Lower leg skin (tissue), 3 donors: Measurements from ENCODE around the gene CES4A.

Experiments used
- POLR2A ChIP-seq, 2 donors: fragments of 450-650 bp; IDR thresholded peaks; one replicate each; pipeline ENCODE4 v1.6.1; 2016 to 2017; ENCODE audit warnings: antibody characterized with exemption in 2 of 2, mild to moderate bottlenecking in 1 of 2, moderate library complexity in 1 of 2
- TF ChIP-seq, protein P1 (sequence below), 3 donors: fragments of 450-650 bp; IDR thresholded peaks; one replicate each; pipeline ENCODE4 v1.5.1; 2016; ENCODE audit warnings: antibody characterized with exemption in 3 of 3, mild to moderate bottlenecking in 3 of 3, moderate library complexity in 2 of 3

DNA sequence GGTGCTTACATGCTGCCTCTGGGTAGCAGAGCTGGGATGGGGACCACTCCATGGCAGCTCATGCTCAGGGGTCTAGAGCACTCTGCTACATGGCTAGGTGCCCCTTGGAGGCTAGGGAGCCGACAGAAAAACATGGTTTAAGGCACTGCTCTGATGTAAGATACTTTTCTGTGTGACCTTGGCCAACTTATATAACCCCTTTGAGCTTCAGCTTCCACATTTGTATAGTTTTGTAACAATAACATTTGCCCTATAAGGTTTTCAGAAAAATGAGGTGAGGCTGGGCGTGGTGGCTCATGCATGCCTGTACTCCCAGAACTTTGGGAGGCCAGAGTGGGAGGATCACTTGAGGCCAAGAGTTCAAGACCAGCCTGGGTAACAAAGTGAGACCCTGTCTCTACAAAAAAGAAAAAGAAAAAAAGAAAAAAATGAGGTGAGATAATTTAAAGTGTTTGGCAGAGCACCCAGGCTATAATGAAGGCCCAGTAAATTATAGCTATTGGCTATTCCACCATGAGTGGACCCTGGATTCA lies 3.2 kb downstream of the CES4A start:
- TF ChIP-seq, protein P1, sequence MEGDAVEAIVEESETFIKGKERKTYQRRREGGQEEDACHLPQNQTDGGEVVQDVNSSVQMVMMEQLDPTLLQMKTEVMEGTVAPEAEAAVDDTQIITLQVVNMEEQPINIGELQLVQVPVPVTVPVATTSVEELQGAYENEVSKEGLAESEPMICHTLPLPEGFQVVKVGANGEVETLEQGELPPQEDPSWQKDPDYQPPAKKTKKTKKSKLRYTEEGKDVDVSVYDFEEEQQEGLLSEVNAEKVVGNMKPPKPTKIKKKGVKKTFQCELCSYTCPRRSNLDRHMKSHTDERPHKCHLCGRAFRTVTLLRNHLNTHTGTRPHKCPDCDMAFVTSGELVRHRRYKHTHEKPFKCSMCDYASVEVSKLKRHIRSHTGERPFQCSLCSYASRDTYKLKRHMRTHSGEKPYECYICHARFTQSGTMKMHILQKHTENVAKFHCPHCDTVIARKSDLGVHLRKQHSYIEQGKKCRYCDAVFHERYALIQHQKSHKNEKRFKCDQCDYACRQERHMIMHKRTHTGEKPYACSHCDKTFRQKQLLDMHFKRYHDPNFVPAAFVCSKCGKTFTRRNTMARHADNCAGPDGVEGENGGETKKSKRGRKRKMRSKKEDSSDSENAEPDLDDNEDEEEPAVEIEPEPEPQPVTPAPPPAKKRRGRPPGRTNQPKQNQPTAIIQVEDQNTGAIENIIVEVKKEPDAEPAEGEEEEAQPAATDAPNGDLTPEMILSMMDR (IDR thresholded peaks at IDR 0.05) = no peak
- TF ChIP-seq POLR2A (IDR thresholded peaks at IDR 0.05) = no peak
